CD8-positive, alpha-beta memory T cell (primary cell): ENCODE results near the gene OGFR. TPM values are rescaled to one million over a fixed set of nuclear protein-coding genes. Genes with fewer than 3 reads are reported as not detected.
A peak's percentile ranks its signal among the peaks of the same experiment; 100 is the strongest.

Source experiments
- CTCF ChIA-PET: fragments of 350-600 bp; sonication (Branson Sonifier 250); formaldehyde crosslinking; loops from one replicate; lab custom pipeline; 2021; ENCODE audit warnings: antibody characterized with exemption; lab: Charles Lee
- POLR2A ChIA-PET: fragments of 350-600 bp; sonication (Branson Sonifier 250); formaldehyde crosslinking; loops from one replicate; lab custom pipeline; 2021; ENCODE audit warnings: antibody characterized with exemption; lab: Charles Lee
- DNase-seq, 5 donors: peaks; one replicate each; pipeline versions ENCODE4 v3.0.0 to v3.0.0-alpha.2; 2020 to 2022; ENCODE audit warnings: mixed read lengths in 1 of 5
- H3K27ac ChIP-seq: one replicate; pipeline ENCODE4 v1.7.0; 2013; ENCODE audit warnings: low read depth, mild to moderate bottlenecking, low read length, moderate library complexity
- H3K27me3 ChIP-seq: 2 replicates; pipeline ENCODE4 v1.7.0; 2013; ENCODE audit warnings: low read length, mild to moderate bottlenecking; ENCODE audit not compliant: insufficient read depth, poor library complexity, severe bottlenecking
- H3K36me3 ChIP-seq: 2 replicates; pipeline ENCODE4 v1.7.0; 2013; ENCODE audit warnings: mild to moderate bottlenecking, low read length, moderate library complexity; ENCODE audit not compliant: insufficient read depth
- H3K4me1 ChIP-seq: 2 replicates; pipeline ENCODE4 v1.7.0; 2013; ENCODE audit warnings: mild to moderate bottlenecking, low read length, moderate library complexity; ENCODE audit not compliant: insufficient read depth
- H3K4me3 ChIP-seq: 2 replicates; pipeline ENCODE4 v1.7.0; 2013; ENCODE audit warnings: mild to moderate bottlenecking, low read length
- H3K9me3 ChIP-seq: 2 replicates; pipeline ENCODE4 v1.7.0; 2013; ENCODE audit warnings: mild to moderate bottlenecking, low read length
- H3K27ac Mint-ChIP-seq, 8 donors: one replicate each; pipeline ENCODE4 v1.8.0; 2020 to 2021; ENCODE audit warnings: mixed read lengths in 8 of 8, mild to moderate bottlenecking in 6 of 8, inconsistent platforms in 3 of 8, moderate library complexity in 3 of 8
- H3K27me3 Mint-ChIP-seq, 2 donors: one replicate each; pipeline ENCODE4 v1.8.0; 2020 to 2021; ENCODE audit warnings: mixed read lengths in 2 of 2, mild to moderate bottlenecking in 1 of 2, moderate library complexity in 1 of 2
- H3K36me3 Mint-ChIP-seq, 3 donors: one replicate each; pipeline ENCODE4 v1.8.0; 2020 to 2021; ENCODE audit warnings: mixed read lengths in 3 of 3, inconsistent platforms in 1 of 3, mild to moderate bottlenecking in 1 of 3
- H3K4me1 Mint-ChIP-seq, 3 donors: one replicate each; pipeline ENCODE4 v1.8.0; 2020 to 2021; ENCODE audit warnings: mixed read lengths in 3 of 3, inconsistent platforms in 1 of 3, mild to moderate bottlenecking in 1 of 3
- H3K4me3 Mint-ChIP-seq, 7 donors: one replicate each; pipeline ENCODE4 v1.8.0; 2020 to 2021; ENCODE audit warnings: mixed read lengths in 7 of 7, mild to moderate bottlenecking in 6 of 7, moderate library complexity in 4 of 7, inconsistent platforms in 2 of 7
- H3K9me3 Mint-ChIP-seq, 5 donors: one replicate each; pipeline ENCODE4 v1.8.0; 2020 to 2022; ENCODE audit warnings: mixed read lengths in 5 of 5, mild to moderate bottlenecking in 3 of 5, moderate library complexity in 2 of 5, inconsistent platforms in 1 of 5
- polyA plus RNA-seq: library from polyadenylated mRNA; unstranded; fragments of 300-500 nt; fragmentation: Illumina TruSeq; gene quantifications from one replicate; pipeline ENCODE4 v1.2.3, GENCODE V29; 2021
- total RNA-seq, 2 experiments: library from RNA; stranded (reverse); gene quantifications; one replicate each; pipeline ENCODE4 v1.2.3, GENCODE V29; 2021

OGFR gene
- total and polyA plus RNA-seq, 3 experiments from 2014 or later, result 45.7 to 64.2 (median 47.9) TPM

DNA sequence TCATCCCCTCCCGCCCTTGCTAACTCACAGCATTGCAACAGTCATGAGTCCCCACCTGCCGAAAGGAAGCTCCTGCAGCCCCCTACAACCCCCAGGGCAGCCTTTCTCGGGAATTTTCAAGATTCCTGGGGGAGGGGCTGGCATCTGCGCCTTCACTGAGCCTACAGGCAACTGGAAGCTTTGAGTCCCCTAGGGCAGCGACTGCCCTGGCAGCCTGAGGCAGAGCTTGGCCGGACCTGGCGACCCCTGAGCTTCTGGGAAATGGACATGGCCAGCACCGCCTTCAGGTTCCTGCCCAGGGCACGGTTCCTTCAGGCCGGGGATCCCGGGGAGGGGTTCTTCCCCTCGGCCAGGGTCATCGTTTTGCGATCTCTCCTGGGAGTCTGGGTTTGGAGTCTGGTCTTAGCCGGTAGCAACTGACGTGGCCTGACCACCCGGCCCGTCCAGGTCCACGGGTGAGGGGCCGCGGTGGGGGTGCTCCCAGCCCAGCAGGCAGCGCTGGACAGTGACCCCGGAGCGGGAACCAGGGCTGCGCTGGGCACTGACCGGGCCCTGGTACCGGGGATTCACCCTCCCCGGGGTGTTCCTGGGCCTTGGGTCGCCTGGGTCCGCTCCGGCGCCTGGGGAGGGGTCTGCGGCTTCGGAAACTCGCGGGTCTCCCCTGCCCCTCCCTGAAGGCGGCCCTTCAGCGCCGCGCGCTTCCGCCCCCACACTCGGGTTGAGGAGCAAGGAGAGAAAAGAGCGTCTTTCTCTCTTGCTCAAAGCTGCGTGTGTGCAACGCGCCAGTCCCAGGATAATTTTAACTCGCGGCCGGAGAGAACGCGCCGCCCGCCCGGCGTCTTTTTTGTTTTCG lies 11.6 kb downstream of the OGFR start:
- H3K27me3 ChIP-seq, result peaks cover 22% of the 10 kb centered on the region
- H3K4me1 ChIP-seq, result peaks cover 10% of the 10 kb centered on the region
- peaks cover under 1% of the 10 kb centered on the region for H3K36me3 ChIP-seq
- Mint-ChIP-seq H3K36me3 (peaks cover 0 to 19% (median 0%) of the 10 kb centered on the region in 3 donors), H3K4me3 (peak overlapping the region in 6 of 7 donors; percentile 24 to 80 (median 48)), H3K27me3 (peaks cover 16 to 30% of the 10 kb centered on the region in 2 donors), H3K27ac (no peak overlapping the region), H3K9me3 (peaks cover 0 to 2% (median 0%) of the 10 kb centered on the region in 5 donors), H3K4me1 (peaks cover 9 to 22% (median 10%) of the 10 kb centered on the region in 3 donors)
- no peak overlapping the region for H3K4me3 ChIP-seq
- H3K9me3 ChIP-seq, result no peaks in the 10 kb centered on the region
- ChIA-PET CTCF (interaction anchor here (1.3 to 1.4 kb wide), 3 partner anchors 8 to 77 kb away, joined by 3 read pairs; no protein-coding TSS in a partner anchor), POLR2A (interaction anchor here (1.3 kb wide), 1 partner anchor 108 kb away, joined by 3 read pairs; the partner anchor contains the start of gene NTSR1)
- H3K27ac ChIP-seq, result no peak overlapping the region
- no peak for DNase-seq

DNA sequence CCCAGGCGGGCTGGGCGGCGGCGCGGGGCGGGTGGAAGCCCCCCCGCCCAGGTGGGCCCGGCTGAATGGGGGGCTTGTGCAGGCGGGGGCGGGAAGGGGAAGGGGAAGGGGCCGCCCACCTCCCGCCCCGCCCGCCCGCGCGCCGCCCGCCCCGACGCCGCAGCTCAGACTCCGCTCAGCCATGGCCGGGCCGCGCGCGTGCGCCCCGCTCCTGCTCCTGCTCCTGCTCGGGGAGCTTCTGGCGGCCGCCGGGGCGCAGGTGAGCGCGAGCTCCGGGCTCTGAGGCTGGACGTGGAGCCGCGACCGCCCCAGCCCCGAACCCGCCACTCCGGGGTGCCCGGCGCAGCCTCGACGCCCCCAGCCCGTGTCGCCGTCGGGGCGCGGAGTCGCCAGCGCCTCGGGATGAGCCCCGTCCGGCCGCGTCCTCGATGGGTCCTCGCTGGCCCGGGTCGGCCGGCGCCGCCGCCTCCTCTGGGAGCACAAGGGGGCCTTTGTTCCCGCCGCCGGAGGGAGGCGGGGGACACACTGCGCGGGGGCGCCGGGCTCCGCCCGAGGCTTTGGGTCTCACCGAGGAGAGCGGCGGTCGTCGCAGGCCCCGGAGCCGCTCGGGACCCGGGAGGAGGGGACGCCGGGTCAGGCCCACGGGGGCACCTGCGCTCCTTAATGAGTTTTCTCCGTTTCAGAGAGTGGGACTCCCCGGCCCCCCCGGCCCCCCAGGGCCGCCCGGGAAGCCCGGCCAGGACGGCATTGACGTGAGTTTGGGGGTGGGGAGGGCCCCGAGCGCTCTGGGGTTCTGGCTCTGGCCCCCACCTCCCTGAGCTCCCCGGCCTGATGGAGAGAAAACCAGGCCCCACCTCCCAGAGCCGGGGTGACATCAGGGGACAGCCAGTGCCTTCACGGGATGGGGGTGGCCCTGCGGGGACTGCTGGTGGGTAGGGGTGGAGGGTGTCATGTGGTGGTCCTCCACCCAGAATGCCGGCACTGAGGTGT lies 12.5 kb downstream of the OGFR start, which contains the start of gene COL9A3:
TSS of gene COL9A3 (plus strand) at position 167 of the 990 bp plus-strand sequence. CDS start at position 182, 15 bp downstream.
- peaks cover 9 to 22% (median 10%) of the 10 kb centered on the region in 3 donors for H3K4me1 Mint-ChIP-seq
- H3K9me3 Mint-ChIP-seq, result peaks cover 0 to 2% (median 0%) of the 10 kb centered on the region in 5 donors
- H3K27ac Mint-ChIP-seq, result no peak within 1 kb of the TSS
- peaks cover 0 to 11% (median 0%) of the 10 kb centered on the region in 3 donors for H3K36me3 Mint-ChIP-seq
- ChIA-PET POLR2A (no interaction called here), CTCF (interaction anchor here (1.0 to 1.3 kb wide), 2 partner anchors 9 to 82 kb away, joined by 3 read pairs; no protein-coding TSS in a partner anchor)
- peaks cover 10% of the 10 kb centered on the region for H3K4me1 ChIP-seq
- peak within 1 kb of the TSS in 5 of 7 donors; percentile 24 to 80 (median 56) for H3K4me3 Mint-ChIP-seq
- no peak within 1 kb of the TSS for H3K4me3 ChIP-seq
- H3K27me3 Mint-ChIP-seq, result peaks cover 16 to 30% of the 10 kb centered on the region in 2 donors
- H3K9me3 ChIP-seq, result no peaks in the 10 kb centered on the region
- no peak within 1 kb of the TSS for H3K27ac ChIP-seq
- H3K36me3 ChIP-seq, result no peaks in the 10 kb centered on the region
- peaks cover 22% of the 10 kb centered on the region for H3K27me3 ChIP-seq
- DNase-seq, result no peak

DNA sequence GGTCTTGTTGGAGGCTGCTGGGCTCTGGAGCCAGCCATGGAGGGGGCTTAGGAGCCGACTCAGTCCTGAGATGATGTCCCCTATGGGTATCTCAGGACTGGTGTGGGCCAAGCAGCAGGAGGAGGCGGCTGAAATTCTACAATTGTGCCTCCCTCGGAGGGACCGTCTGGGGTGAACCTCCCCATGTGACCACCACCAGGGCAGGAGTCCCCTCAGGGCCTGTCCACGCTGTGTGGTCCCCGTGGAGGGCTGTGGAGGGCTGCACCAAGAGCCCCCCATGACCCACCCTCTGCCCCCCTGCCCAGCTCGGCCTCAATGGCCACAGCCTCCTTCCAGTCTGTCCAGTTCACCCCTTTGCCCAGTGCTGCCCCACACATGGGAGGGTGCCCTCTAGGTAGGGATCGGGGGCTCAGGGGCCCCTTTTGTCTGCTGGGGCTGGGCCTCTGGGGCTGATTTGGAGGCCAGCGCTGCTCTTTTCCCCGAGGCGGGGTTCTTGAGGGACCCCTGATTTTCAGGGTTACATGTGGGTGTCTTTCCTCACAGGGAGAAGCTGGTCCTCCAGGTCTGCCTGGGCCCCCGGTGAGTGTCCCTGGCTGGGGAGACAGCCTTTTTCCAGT lies 13.4 kb downstream of the OGFR start:
- Histone ChIP-seq H3K4me3 (no peak overlapping the region), H3K36me3 (no peaks in the 10 kb centered on the region), H3K27ac (no peak overlapping the region), H3K9me3 (no peaks in the 10 kb centered on the region), H3K4me1 (peaks cover 10% of the 10 kb centered on the region), H3K27me3 (peaks cover 22% of the 10 kb centered on the region)
- Mint-ChIP-seq H3K27me3 (peaks cover 16 to 30% of the 10 kb centered on the region in 2 donors), H3K9me3 (peaks cover 0 to 2% (median 0%) of the 10 kb centered on the region in 5 donors), H3K4me1 (peaks cover 9 to 22% (median 10%) of the 10 kb centered on the region in 3 donors), H3K27ac (no peak overlapping the region), H3K36me3 (peaks cover 0 to 4% (median 0%) of the 10 kb centered on the region in 3 donors), H3K4me3 (peak overlapping the region in 2 of 7 donors; percentile 15 to 17)
- DNase-seq, result no peak
- ChIA-PET CTCF (interaction anchor here (1.0 to 1.1 kb wide), 2 partner anchors 10 to 83 kb away, joined by 3 read pairs; no protein-coding TSS in a partner anchor), POLR2A (no interaction called here)

DNA sequence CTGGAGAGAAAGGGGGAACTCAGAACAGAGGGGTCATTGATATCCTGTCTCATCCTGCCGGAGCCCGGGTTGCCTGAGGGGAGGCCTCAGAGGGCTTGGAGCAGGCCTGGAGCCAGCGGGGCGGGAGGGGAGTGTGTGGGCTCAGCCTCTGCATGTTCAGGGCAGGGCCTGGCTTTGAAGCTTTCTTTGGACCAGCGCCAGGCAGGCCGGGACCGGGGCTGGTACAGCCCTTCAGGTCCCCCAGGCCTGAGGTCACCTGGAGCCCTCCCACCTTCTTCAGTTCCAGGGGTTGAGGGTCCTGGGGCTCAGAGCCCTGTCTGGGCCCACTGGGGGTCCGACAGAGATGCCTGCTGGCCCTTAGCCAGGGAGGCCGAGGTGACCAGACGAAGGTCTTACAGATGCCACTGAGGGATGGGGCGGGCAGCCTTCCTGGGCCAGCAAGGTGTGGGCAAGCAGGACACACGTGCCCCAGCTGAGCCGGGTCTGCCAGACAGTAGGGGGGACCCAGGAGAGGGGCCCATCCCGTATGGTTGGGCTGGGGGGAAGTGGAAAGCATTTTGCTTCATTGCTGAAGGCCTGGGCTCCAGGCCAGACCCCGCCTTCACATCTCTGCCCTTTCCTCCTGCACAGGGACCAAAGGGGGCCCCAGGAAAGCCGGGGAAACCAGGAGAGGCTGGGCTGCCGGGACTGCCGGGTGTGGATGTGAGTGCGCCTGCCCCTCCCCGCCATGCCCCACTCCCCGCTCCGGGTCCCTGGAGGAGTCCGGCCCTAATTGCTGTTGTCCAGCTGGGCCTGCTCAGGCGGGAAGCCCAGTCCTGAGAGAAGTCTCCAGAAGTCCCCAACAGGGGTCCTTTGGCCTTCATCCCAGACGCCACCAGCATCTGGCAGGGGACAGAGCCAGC lies 14.2 kb downstream of the OGFR start:
- Histone ChIP-seq H3K9me3 (no peaks in the 10 kb centered on the region), H3K4me1 (peaks cover 10% of the 10 kb centered on the region), H3K36me3 (no peaks in the 10 kb centered on the region), H3K4me3 (no peak overlapping the region), H3K27me3 (peaks cover 22% of the 10 kb centered on the region), H3K27ac (no peak overlapping the region)
- no peak for DNase-seq
- H3K36me3 Mint-ChIP-seq, result peaks cover 0 to under 1% (median 0%) of the 10 kb centered on the region in 3 donors
- H3K4me1 Mint-ChIP-seq, result peaks cover 9 to 22% (median 10%) of the 10 kb centered on the region in 3 donors
- ChIA-PET POLR2A (no interaction called here), CTCF (interaction anchor here (1.1 kb wide), 1 partner anchor 10 kb away, joined by 3 read pairs; no protein-coding TSS in a partner anchor)
- peaks cover 16 to 30% of the 10 kb centered on the region in 2 donors for H3K27me3 Mint-ChIP-seq
- peak overlapping the region in 1 of 7 donors; percentile 15 for H3K4me3 Mint-ChIP-seq
- H3K27ac Mint-ChIP-seq, result no peak overlapping the region
- H3K9me3 Mint-ChIP-seq, result peaks cover 0 to 2% (median 0%) of the 10 kb centered on the region in 5 donors

DNA sequence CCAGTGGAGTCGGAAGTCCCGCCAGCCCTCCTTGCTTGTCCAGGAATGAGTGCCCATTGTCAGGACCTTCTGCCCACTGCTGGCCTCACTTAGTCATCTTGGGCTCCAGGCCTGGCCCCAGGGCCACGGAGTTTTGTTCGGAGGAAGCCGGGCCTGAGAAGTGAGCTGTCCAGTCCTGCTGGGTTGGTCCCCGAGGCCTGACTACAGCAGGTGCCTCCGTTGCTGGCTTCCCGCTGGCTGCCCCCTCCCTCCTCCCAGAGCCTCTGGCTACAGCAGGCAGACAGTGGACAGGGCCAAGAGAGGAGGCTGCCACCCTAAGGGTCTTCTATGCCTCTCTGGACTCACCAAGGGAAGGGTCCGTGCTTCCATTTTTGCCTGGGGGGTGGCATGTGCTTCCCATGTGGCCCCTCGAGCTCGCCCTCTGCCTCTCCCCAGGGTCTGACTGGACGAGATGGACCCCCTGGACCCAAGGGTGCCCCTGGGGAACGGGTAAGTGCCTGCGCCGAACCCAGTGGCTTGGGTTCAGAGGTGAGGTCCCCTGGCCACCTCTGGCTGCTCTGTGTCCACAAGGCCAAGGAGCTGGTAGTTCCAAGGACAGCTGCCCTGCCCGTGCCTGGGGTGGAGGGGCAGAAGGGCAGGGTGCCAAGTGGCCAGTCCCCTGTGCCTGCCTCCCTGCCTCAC lies 15.0 kb downstream of the OGFR start:
- no peak overlapping the region for H3K4me3 ChIP-seq
- H3K4me1 Mint-ChIP-seq, result peaks cover 9 to 18% (median 10%) of the 10 kb centered on the region in 3 donors
- H3K27me3 Mint-ChIP-seq, result peaks cover 13 to 28% of the 10 kb centered on the region in 2 donors
- no peak for DNase-seq
- H3K27me3 ChIP-seq, result peaks cover 22% of the 10 kb centered on the region
- no peaks in the 10 kb centered on the region for H3K36me3 ChIP-seq
- ChIA-PET CTCF (interaction anchor here (1.5 kb wide), 1 partner anchor 11 kb away, joined by 5 read pairs; no protein-coding TSS in a partner anchor), POLR2A (no interaction called here)
- peaks cover 0 to 2% (median 0%) of the 10 kb centered on the region in 5 donors for H3K9me3 Mint-ChIP-seq
- no peak overlapping the region for H3K27ac ChIP-seq
- H3K9me3 ChIP-seq, result no peaks in the 10 kb centered on the region
- no peaks in the 10 kb centered on the region for H3K36me3 Mint-ChIP-seq
- no peak overlapping the region for H3K4me3 Mint-ChIP-seq
- no peak overlapping the region for H3K27ac Mint-ChIP-seq
- peaks cover 14% of the 10 kb centered on the region for H3K4me1 ChIP-seq

DNA sequence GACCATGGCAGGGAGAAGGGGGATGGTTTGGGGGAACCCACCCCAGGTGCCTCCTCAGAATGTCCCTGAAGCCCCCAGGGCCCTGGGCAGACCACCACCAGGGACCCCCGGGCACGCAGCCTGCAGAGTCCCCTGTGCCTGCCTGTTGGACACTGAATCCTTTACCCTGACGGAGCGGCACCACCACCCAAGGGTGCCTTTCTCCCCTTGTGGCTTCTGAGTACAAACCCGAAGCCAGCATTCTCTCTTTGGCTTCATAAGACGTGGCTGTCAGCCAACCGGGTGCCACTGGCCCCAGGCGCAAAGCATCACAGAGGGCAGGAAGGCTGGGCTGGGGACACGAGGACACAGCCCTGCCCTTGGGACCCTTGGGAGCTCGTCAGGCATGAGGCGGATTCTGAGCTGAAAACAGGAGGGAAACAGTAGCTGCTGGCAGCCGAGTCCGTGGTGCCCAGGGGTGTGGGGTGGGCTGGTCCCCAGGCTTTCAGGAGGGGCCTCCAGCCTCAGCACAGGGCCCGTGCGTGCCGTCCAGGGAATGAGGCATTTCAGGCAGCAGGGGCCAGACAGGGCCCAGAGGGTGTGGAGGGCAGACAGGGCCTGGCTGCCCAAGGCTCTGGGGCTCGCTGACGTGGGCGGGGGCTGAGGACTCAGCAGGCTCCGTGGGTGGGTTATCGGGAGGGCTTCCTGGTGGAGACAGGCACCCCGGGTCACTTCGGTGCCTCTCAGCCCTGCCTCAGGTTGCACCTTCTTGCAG lies 15.8 kb downstream of the OGFR start:
- ChIA-PET POLR2A (no interaction called here), CTCF (interaction anchor here (1.5 kb wide), 1 partner anchor 12 kb away, joined by 5 read pairs; no protein-coding TSS in a partner anchor)
- Mint-ChIP-seq H3K9me3 (peaks cover 0 to 2% (median 0%) of the 10 kb centered on the region in 5 donors), H3K27me3 (peaks cover 12 to 22% of the 10 kb centered on the region in 2 donors), H3K4me1 (peaks cover 4 to 17% (median 6%) of the 10 kb centered on the region in 3 donors), H3K4me3 (no peak overlapping the region), H3K36me3 (no peaks in the 10 kb centered on the region), H3K27ac (no peak overlapping the region)
- Histone ChIP-seq H3K4me3 (no peak overlapping the region), H3K9me3 (no peaks in the 10 kb centered on the region), H3K27me3 (peaks cover 22% of the 10 kb centered on the region), H3K27ac (no peak overlapping the region), H3K36me3 (no peaks in the 10 kb centered on the region), H3K4me1 (peaks cover 16% of the 10 kb centered on the region)
- no peak for DNase-seq
